GM19455 (cell line): ENCODE results near the gene A3GALT2.

Experiments
- ATAC-seq: cut with Tn5 transposase; IDR thresholded peaks from one replicate; pipeline ENCODE4 v1.9.1; 2021; ENCODE audit not compliant: unreplicated experiment

A3GALT2 gene

GRCh38 chr1:33257207-33257771 lies 63.6 kb downstream of the A3GALT2 start:
- ATAC-seq = no peak
